Ascending aorta (tissue), 2 donors: ENCODE measurements around the gene BICDL1. TPM values are rescaled to one million over a fixed set of nuclear protein-coding genes. Genes with fewer than 3 reads are reported as not detected.

Experiments
- DNase-seq, 2 donors: peaks; one replicate each; pipeline ENCODE4 v3.0.0-alpha.2; 2019; ENCODE audit warnings: low spot score in 2 of 2
- H3K27ac ChIP-seq, 2 donors: fragments of 200-600 bp; sonication (generic); one replicate each; pipeline ENCODE4 v1.5.1; 2016 to 2017; ENCODE audit warnings: mild to moderate bottlenecking in 1 of 2
- H3K27me3 ChIP-seq: fragments of 200-600 bp; sonication (generic); one replicate; pipeline ENCODE4 v1.5.1; 2017
- H3K36me3 ChIP-seq, 2 donors: fragments of 200-600 bp; sonication (generic); one replicate each; pipeline ENCODE4 v1.5.1; 2016
- H3K4me1 ChIP-seq, 2 donors: fragments of 200-600 bp; sonication (generic); one replicate each; pipeline ENCODE4 v1.5.1; 2016 to 2017; ENCODE audit warnings: mild to moderate bottlenecking in 1 of 2
- H3K4me3 ChIP-seq, 2 donors: fragments of 200-600 bp; sonication (generic); one replicate each; pipeline ENCODE4 v1.5.1; 2016 to 2017; ENCODE audit warnings: mild to moderate bottlenecking in 1 of 2
- H3K9me3 ChIP-seq, 2 donors: fragments of 200-600 bp; sonication (generic); one replicate each; pipeline ENCODE4 v1.5.1; 2016
- CTCF ChIP-seq, 3 experiments: fragments of 200-600 bp in 2 of 3; fragments of 450-650 bp in 1 of 3; sonication (generic) in 2 of 3; IDR thresholded peaks; one replicate each; pipeline ENCODE4 v1.5.1; 2016 to 2019; ENCODE audit warnings: antibody characterized with exemption in 3 of 3, mild to moderate bottlenecking in 1 of 3, moderate library complexity in 1 of 3
- intact Hi-C: fragments of 100-400 bp; cut with DNase I; formaldehyde crosslinking; loops from one replicate; pipeline ENCODE4 v1.15.1; 2023
- total RNA-seq: library from RNA; depleted of rRNA; stranded (reverse); fragments of >200 nt; gene quantifications from one replicate; pipeline ENCODE4 v1.1.0, GENCODE V29; 2016

Gene BICDL1
- total RNA-seq, 1 donor from 2014 or later, result not detected

GRCh38 chr12:120060717-120061116 lies 71.7 kb downstream of the BICDL1 start:
- intact Hi-C loops, result no loop called here
- H3K4me1 ChIP-seq, result no peaks in the 10 kb centered on the region
- no peak for DNase-seq

GRCh38 chr12:120061575-120062214 lies 72.7 kb downstream of the BICDL1 start:
- DNase-seq, result no peak

More at GRCh38 chr12:120060717-120061116, 71.7 kb downstream of the BICDL1 start:
- Histone ChIP-seq H3K27me3 (no peaks in the 10 kb centered on the region), H3K4me3 (no peak overlapping the region), H3K9me3 (no peaks in the 10 kb centered on the region), H3K27ac (no peak overlapping the region), H3K36me3 (no peaks in the 10 kb centered on the region)
- TF ChIP-seq CTCF (IDR thresholded peaks at IDR 0.05), result no peak

GRCh38 chr12:120062976-120063579 lies 74.0 kb downstream of the BICDL1 start:
- no peak for DNase-seq
- no peaks in the 10 kb centered on the region for H3K9me3 ChIP-seq
- H3K27ac ChIP-seq, result no peak overlapping the region
- no peak for TF ChIP-seq CTCF (IDR thresholded peaks at IDR 0.05)
- no peak overlapping the region for H3K4me3 ChIP-seq
- no peaks in the 10 kb centered on the region for H3K4me1 ChIP-seq
- H3K27me3 ChIP-seq, result no peaks in the 10 kb centered on the region
- intact Hi-C loops, result no loop called here
- no peaks in the 10 kb centered on the region for H3K36me3 ChIP-seq

More at GRCh38 chr12:120061575-120062214, 72.7 kb downstream of the BICDL1 start:
- Histone ChIP-seq H3K27ac (no peak overlapping the region), H3K4me3 (no peak overlapping the region), H3K36me3 (no peaks in the 10 kb centered on the region), H3K9me3 (no peaks in the 10 kb centered on the region), H3K27me3 (no peaks in the 10 kb centered on the region), H3K4me1 (no peaks in the 10 kb centered on the region)
- no peak for TF ChIP-seq CTCF (IDR thresholded peaks at IDR 0.05)
- intact Hi-C loops, result no loop called here

- Histone ChIP-seq H3K27ac (no peak overlapping the region), H3K9me3 (no peaks in the 10 kb centered on the region), H3K36me3 (no peaks in the 10 kb centered on the region), H3K27me3 (no peaks in the 10 kb centered on the region), H3K4me3 (no peak overlapping the region), H3K4me1 (no peaks in the 10 kb centered on the region)
- DNase-seq, result no peak
- TF ChIP-seq CTCF (IDR thresholded peaks at IDR 0.05), result no peak
- intact Hi-C loops, result no loop called here
Measured at GRCh38 chr12:120064054-120064940, 75.3 kb downstream of the BICDL1 start.

- H3K36me3 ChIP-seq, result no peaks in the 10 kb centered on the region
- intact Hi-C loops, result no loop called here
- no peak overlapping the region for H3K4me3 ChIP-seq
- no peak overlapping the region for H3K27ac ChIP-seq
- DNase-seq, result no peak
- H3K9me3 ChIP-seq, result no peaks in the 10 kb centered on the region
- H3K4me1 ChIP-seq, result no peaks in the 10 kb centered on the region
- no peaks in the 10 kb centered on the region for H3K27me3 ChIP-seq
- TF ChIP-seq CTCF (IDR thresholded peaks at IDR 0.05), result no peak
Measured at GRCh38 chr12:120065472-120065871, 76.4 kb downstream of the BICDL1 start.
